ENCODE results near the gene RETN. TPM values are rescaled to one million over a fixed set of nuclear protein-coding genes. Genes with fewer than 3 reads are reported as not detected.
A peak's percentile ranks its signal among the peaks of the same experiment; 100 is the strongest.

RETN gene
- total RNA-seq, 2 experiments from 2014 or later: not detected

DNA sequence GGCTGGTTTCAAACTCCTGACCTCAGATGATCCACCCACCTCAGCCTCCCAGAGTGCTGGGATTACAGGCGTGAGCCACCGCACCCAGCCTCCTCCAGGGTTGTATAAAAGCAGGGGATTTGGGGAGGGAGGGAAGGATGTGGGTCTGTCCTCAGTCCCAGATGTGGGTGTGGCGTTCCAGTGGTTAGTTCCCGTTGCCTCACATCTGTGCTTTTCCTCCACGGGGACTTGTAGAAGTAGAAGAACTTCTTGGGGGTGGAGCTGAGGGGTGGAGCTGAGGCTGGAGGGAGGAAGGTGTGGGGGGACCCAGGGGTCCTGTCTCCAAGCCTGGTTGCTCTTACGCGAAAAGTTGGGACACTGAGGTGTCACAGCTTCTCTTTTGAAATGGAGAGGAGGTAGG lies 7.5 kb downstream of the RETN start:
- H3K36me3 Mint-ChIP-seq: no peaks in the 10 kb centered on the region
- H3K27me3 Mint-ChIP-seq: peaks cover 38% of the 10 kb centered on the region
- no peak overlapping the region for H3K4me3 Mint-ChIP-seq
- no peak for ATAC-seq
- no peaks in the 10 kb centered on the region for H3K9me3 Mint-ChIP-seq (ENCODE audit: low read depth)
- no peak for DNase-seq
- H3K27ac Mint-ChIP-seq: no peak overlapping the region
- H3K4me1 Mint-ChIP-seq: peaks cover 32% of the 10 kb centered on the region
- CTCF ChIA-PET: interaction anchor here (1.0 kb wide), 1 partner anchor 123 kb away, joined by 4 read pairs; no protein-coding TSS in a partner anchor

DNA sequence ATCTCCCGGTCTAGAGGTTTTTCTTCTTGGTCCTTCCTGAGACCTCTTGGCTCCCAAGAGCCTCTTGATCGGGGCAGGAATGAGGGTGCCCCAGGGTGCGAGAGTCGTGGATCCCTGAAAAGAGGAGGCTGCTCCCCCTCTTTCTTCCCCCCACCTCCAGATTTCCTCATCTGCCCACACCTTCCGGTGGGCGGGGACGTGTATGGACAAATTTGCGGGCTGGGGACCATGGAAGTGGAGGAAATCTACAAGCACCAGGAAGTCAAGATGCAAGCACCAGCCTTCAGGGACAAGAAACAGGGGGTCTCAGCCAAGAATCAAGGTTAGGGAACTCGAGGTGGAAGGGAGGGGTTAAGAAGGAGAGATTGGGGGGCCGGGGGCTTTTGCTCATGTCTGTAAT lies 8.0 kb downstream of the RETN start, which contains the start of gene MCEMP1:
Gene MCEMP1, plus strand, starts transcription at position 237 of the 400 bp plus-strand sequence. Its CDS starts 31 bp downstream, at position 268.
- Mint-ChIP-seq H3K36me3 (peaks cover 2% of the 10 kb centered on the region), H3K27me3 (peaks cover 35% of the 10 kb centered on the region), H3K4me3 (no peak within 1 kb of the TSS), H3K4me1 (peaks cover 35% of the 10 kb centered on the region), H3K27ac (no peak within 1 kb of the TSS), H3K9me3 (ENCODE audit: low read depth) (no peaks in the 10 kb centered on the region)
- ATAC-seq (no peak), DNase-seq (no peak)
- CTCF ChIA-PET: interaction anchor here (1.0 kb wide), 1 partner anchor 18 kb away, joined by 3 read pairs; no protein-coding TSS in a partner anchor

DNA sequence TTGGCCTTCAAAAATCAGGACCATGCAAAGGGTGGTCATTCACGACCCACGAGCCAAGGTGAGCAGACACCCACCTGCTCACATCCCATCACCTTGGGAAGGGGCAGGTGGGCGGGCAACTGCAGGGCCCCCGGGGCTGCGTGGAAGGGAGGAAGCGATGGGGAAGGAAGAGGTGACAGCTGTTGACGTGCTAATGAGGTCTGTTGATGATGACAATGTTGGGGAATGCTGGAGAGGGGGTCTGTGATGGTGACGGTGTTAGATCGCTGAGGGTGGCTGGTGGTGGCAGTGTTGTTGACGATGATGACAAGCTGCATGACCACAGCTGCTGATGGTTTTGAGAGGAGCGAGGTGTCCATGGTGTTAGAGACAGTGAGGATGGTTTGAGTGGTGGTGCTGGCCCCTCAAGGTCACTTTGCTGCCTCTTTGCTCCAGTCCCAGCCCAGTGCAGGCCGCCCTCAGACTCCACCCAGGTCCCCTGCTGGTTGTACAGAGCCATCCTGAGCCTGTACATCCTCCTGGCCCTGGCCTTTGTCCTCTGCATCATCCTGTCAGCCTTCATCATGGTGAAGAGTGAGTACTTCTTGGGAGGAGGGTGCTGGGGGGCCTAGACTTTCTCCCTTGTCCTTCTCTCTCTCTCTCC lies 8.9 kb downstream of the RETN start:
- no peak for ATAC-seq
- Mint-ChIP-seq H3K27ac (no peak overlapping the region), H3K4me3 (no peak overlapping the region), H3K4me1 (peaks cover 40% of the 10 kb centered on the region), H3K36me3 (peaks cover 6% of the 10 kb centered on the region), H3K9me3 (ENCODE audit: low read depth) (no peaks in the 10 kb centered on the region), H3K27me3 (peaks cover 33% of the 10 kb centered on the region)
- DNase-seq: no peak
- CTCF ChIA-PET: interaction anchor here (1.0 to 1.8 kb wide), 4 partner anchors 19 to 122 kb away, joined by 3 to 8 read pairs (median 4); no protein-coding TSS in a partner anchor

DNA sequence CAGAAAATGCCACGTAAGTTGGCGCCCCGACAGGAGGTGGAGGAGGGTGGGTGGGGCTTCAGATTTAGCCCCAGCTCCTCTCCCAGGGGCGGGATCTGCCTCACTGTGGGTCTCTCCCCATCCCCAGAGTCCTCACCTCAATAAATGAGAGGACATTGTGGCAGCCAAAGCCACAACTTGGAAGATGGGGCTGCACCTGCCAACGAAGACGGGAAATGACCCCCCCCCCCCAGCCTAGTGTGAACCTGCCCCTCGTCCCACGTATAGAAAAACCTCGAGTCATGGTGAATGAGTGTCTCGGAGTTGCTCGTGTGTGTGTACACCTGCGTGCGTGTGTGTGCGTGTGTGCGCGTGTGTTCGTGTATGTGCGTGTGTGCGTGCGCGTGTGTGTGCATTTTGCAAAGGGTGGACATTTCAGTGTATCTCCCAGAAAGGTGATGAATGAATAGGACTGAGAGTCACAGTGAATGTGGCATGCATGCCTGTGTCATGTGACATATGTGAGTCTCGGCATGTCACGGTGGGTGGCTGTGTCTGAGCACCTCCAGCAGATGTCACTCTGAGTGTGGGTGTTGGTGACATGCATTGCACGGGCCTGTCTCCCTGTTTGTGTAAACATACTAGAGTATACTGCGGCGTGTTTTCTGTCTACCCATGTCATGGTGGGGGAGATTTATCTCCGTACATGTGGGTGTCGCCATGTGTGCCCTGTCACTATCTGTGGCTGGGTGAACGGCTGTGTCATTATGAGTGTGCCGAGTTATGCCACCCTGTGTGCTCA lies 10.3 kb downstream of the RETN start:
- H3K27me3 Mint-ChIP-seq: peaks cover 27% of the 10 kb centered on the region

DNA sequence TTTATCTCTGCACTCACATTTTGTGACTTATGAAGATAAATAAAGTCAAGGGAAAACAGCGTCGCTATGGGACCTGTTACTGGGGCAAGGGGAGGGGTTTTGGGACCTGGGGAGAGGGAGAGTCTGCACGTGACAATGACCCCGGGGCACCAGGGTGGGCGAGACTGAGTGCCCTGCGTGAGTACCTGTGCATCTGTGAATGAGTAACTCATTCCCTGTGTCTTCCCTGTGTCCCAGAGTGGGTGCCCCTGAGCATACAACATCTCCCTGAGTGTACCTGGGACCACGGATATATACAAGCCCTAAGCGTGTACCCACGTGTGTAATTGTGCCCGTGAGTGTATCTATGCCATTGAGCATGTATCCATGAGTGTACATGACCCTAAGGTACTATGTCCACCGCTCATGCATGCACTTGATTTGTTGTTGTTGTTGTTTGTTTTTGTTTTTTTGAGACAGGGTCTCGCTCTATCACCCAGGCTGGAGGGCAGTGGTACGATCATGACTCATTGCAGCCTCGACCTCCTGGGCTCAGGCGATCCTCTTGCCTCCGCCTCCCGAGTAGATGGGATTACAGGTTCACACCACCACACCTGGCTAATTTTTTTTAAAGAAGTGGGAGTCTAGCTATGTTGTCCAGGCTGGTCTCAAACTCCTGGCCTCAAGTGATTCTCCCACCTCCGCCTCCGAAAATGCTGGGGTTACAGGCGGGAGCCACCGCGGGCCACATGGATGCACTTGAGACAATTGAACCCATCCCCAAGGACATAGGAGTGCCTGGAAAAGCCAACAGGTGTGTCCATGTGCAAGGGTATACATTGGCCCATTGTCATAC lies 11.1 kb downstream of the RETN start:
- Mint-ChIP-seq H3K4me1 (peaks cover 35% of the 10 kb centered on the region), H3K9me3 (ENCODE audit: low read depth) (no peaks in the 10 kb centered on the region), H3K27me3 (peaks cover 24% of the 10 kb centered on the region), H3K27ac (no peak overlapping the region), H3K36me3 (peaks cover 8% of the 10 kb centered on the region), H3K4me3 (peak overlapping the region; percentile 83)
- DNase-seq (no peak), ATAC-seq (no peak)
- CTCF ChIA-PET: interaction anchor here (0.6 to 2.2 kb wide), 42 partner anchors 8 to 580 kb away, joined by 3 to 59 read pairs (median 5); partner anchors contain the start of genes ARHGEF18, CAMSAP3, CLEC4M and FCER2

More for the DNA sequence above, 10.3 kb downstream of the RETN start:
- H3K4me3 Mint-ChIP-seq: peak overlapping the region; percentile 6
- peaks cover 39% of the 10 kb centered on the region for H3K4me1 Mint-ChIP-seq
- ATAC-seq (peak; percentile 35), DNase-seq (peak; percentile 75)
- H3K36me3 Mint-ChIP-seq: peaks cover 8% of the 10 kb centered on the region
- no peak overlapping the region for H3K27ac Mint-ChIP-seq
- CTCF ChIA-PET: interaction anchor here (1.8 kb wide), 1 partner anchor 26 kb away, joined by 8 read pairs; no protein-coding TSS in a partner anchor
- no peaks in the 10 kb centered on the region for H3K9me3 Mint-ChIP-seq (ENCODE audit: low read depth)

DNA sequence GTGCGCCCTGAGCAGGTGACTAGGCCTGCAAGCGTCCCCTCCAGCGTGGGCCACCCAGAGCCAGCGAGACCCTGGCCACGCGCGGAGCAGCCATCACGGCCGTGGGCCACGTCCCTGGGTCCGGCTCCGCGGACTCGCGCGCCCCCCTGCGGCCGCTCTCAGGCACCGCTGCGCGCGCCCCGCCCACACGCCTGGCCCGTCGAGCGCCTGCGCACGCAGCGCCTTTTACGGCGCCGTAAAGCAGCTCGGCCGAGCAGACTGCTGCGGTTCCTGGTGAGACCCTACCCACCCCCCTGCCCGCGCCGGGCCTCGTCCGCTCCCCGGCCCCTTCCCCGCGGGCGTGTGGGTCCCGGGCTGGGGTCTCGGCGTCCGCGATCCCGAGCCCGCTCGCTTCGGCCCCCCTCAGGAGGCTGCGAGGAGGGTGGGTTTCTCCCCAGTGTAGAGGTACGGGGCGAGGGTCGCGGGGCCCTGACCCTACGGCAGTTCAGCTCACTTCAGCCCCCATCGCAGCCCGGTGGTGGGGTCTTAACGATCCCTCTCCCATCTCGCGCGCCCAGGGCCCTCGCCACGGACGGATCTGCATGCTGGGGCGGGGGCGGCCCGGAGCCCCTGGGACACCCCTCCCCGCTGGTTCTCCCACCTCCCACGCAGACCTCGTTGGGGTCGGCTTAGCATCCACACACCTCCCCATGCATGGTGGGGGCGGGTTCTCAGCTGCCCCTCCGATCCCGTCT lies 11.9 kb downstream of the RETN start, which contains the start of gene TRAPPC5:
Gene TRAPPC5, plus strand, starts transcription at position 228 of the 734 bp plus-strand sequence. CDS start 1,421 bp downstream, outside the sequence.
- Mint-ChIP-seq H3K9me3 (ENCODE audit: low read depth) (no peaks in the 10 kb centered on the region), H3K27me3 (peaks cover 22% of the 10 kb centered on the region), H3K4me1 (peaks cover 34% of the 10 kb centered on the region), H3K27ac (peak within 1 kb of the TSS; percentile 88), H3K4me3 (peak within 1 kb of the TSS; percentile 83), H3K36me3 (peaks cover 12% of the 10 kb centered on the region)
- DNase-seq: peak; percentile 88
- CTCF ChIA-PET: interaction anchor here (0.6 to 2.2 kb wide), 66 partner anchors 9 to 581 kb away, joined by 3 to 59 read pairs (median 4); partner anchors contain the start of genes ARHGEF18, CAMSAP3, CLEC4M and FCER2
- ATAC-seq: peak; percentile 81

DNA sequence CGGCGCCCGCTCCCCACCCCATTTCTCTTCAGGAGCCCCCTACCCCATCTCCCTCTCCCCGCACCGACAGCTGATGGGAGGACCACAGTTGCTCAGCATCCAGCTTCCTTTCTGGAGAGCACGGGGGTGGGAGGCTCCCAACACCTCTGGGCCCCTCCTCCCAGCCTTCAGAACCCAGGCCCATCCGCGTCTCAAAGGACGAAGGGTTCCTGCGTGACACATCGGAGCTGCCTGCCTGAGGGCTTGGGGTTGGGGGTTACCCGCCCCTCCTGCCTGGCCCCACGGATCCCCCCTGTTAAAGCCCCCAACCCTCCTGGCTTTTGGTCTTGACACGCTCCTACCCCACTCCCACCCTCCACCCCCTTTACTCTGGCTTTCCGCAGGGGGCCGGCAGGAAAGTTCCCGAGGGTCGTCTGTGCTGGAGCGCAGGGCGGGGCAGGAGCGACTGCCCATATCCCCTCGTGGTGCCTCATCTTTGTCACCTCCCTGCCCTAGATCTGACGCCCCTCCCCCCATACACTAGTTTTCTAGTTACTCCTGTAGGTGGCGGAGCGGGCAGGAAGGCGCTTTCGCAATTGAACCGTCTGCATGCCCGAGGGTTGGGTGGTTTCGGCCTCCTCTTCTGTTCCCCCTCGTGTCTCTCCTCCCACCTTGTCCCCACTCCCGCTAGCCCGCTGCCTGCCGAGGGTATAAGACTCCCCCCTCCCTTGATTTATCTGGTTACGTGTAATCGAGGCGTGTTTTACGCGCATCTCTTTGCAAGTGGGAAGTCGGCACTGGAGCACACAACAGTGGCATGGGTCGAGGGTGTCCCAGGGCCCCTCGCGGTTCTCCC lies 12.7 kb downstream of the RETN start:
- Mint-ChIP-seq H3K27me3 (peaks cover 19% of the 10 kb centered on the region), H3K36me3 (peaks cover 12% of the 10 kb centered on the region), H3K9me3 (ENCODE audit: low read depth) (no peaks in the 10 kb centered on the region), H3K4me3 (peak overlapping the region; percentile 83), H3K27ac (peak overlapping the region; percentile 88), H3K4me1 (peaks cover 29% of the 10 kb centered on the region)
- CTCF ChIA-PET: interaction anchor here (0.6 to 2.2 kb wide), 67 partner anchors 10 to 753 kb away, joined by 3 to 59 read pairs (median 4); partner anchors contain the start of genes ARHGEF18, CAMSAP3, CLEC4M and FCER2
- ATAC-seq (peak; percentile 62), DNase-seq (peak; percentile 91)

DNA sequence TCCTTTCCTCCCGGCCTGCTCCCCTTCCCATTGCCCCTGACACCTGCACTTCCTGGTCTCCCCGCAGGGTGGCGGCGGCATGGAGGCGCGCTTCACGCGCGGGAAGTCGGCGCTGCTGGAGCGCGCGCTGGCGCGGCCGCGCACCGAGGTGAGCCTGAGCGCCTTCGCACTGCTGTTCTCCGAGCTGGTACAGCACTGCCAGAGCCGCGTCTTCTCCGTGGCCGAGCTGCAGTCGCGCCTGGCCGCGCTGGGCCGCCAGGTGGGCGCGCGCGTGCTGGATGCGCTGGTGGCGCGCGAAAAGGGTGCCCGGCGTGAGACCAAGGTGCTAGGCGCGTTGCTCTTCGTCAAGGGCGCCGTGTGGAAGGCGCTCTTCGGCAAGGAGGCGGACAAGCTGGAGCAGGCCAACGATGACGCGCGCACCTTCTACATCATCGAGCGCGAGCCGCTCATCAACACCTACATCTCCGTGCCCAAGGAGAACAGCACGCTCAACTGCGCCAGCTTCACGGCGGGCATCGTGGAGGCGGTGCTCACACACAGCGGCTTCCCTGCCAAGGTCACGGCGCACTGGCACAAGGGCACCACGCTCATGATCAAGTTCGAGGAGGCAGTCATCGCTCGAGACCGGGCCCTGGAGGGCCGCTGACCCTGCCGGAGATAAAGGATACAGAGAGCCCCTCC lies 13.5 kb downstream of the RETN start:
- no peak for DNase-seq
- no peaks in the 10 kb centered on the region for H3K9me3 Mint-ChIP-seq (ENCODE audit: low read depth)
- CTCF ChIA-PET: no interaction called here
- H3K4me1 Mint-ChIP-seq: peaks cover 23% of the 10 kb centered on the region
- no peak for ATAC-seq
- peaks cover 12% of the 10 kb centered on the region for H3K36me3 Mint-ChIP-seq
- peak overlapping the region; percentile 88 for H3K27ac Mint-ChIP-seq
- H3K27me3 Mint-ChIP-seq: peaks cover 13% of the 10 kb centered on the region
- peak overlapping the region; percentile 83 for H3K4me3 Mint-ChIP-seq

DNA sequence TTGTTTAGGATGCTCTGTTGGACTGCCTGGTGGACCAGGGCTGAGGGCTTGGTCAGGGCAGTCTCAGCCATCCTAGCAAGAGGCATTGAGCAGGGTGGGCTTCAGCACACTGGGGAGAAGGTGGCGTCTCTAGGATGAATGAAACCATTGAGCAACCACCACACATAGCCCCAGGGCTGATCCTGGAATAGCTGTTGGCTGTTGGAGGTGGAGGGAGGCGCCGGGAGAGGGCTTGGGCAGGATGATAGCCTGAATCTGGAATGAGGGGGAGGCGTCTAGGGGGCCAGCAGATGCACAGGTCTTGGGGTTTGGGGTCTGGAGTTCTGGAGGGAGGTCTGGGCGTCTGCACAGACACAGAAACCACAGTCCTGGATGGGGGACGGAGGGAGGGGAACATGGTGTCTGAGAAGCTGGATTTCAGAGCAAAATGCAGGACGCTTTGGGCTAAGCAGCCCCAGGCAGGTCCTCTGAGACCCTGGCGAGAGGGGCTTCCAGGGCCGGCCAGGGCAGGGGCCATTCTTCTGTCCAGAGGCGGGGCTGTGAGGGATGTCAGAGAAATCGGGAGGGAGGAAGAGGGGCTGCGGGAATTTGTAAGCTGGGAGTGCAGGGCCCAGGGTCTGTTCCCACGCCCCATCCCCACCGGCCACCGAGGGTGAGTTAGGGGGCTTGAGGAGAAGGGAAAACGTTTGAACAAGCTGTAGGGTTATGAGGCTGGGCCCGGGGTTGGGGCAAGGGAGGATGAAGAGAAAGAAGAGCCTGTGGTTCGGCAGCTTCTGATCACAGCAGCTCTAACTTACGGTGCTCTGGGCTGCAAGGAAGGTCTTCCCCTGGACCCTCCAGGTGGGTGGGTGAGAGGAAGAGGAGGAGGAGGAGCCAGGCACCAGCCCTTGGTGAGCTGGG lies 16.9 kb downstream of the RETN start:
- CTCF ChIA-PET: interaction anchor here (1.5 kb wide), 1 partner anchor 114 kb away, joined by 5 read pairs; no protein-coding TSS in a partner anchor
- H3K27ac Mint-ChIP-seq: no peak overlapping the region

DNA sequence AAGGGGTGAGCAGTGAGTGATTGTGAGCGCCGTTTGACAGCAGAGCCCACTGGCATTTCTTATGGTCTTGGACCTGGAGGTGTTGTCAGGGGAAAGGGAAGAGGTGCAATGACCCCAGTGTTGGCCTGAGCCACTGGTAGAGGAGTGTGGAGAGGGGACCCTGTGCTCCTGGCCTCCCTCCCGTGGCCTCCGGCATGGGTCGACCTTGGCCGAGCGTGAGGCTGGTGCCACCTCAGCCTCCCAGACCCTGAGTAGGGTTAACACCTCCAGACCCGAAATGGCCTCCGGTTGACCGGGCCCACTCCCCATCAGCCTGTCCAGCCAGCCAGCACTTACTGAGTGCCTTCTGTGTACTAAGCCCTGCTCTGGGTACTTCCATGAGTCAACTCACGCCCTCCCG lies 18.3 kb downstream of the RETN start:
- DNase-seq (no peak), ATAC-seq (no peak)
- Mint-ChIP-seq H3K36me3 (peaks cover 10% of the 10 kb centered on the region), H3K4me1 (peaks cover 3% of the 10 kb centered on the region), H3K27ac (no peak overlapping the region), H3K27me3 (no peaks in the 10 kb centered on the region), H3K4me3 (no peak overlapping the region), H3K9me3 (ENCODE audit: low read depth) (no peaks in the 10 kb centered on the region)
- CTCF ChIA-PET: no interaction called here

More for the DNA sequence above, 16.9 kb downstream of the RETN start:
- peaks cover 8% of the 10 kb centered on the region for H3K4me1 Mint-ChIP-seq
- H3K27me3 Mint-ChIP-seq: no peaks in the 10 kb centered on the region
- ATAC-seq: no peak
- DNase-seq: no peak
- no peak overlapping the region for H3K4me3 Mint-ChIP-seq
- peaks cover 12% of the 10 kb centered on the region for H3K36me3 Mint-ChIP-seq
- H3K9me3 Mint-ChIP-seq (ENCODE audit: low read depth): no peaks in the 10 kb centered on the region

Data from activated CD8-positive, alpha-beta memory T cell treated with anti-CD3 and anti-CD28 coated beads, Interleukin-2, amount 10 ng/mL, durations not matched to agents 7 days and 5 days (primary cell).